Upper lobe of left lung (tissue), 6 donors: ENCODE results near the gene COL11A2. TPM values are rescaled to one million over a fixed set of nuclear protein-coding genes. Genes with fewer than 3 reads are reported as not detected.

Source experiments
- ATAC-seq, 2 donors: fragments of 200-7000 bp; cut with Tn5 transposase; one replicate each; pipeline ENCODE4 v1.9.1; 2022; ENCODE audit warnings: mild to moderate bottlenecking in 2 of 2, moderate library complexity in 2 of 2; ENCODE audit not compliant: low FRiP score in 2 of 2
- DNase-seq, 2 donors: peaks; one replicate each; pipeline ENCODE4 v3.0.0-alpha.2; 2019 to 2020
- H3K27ac ChIP-seq, 4 donors: fragments of 200-600 bp; sonication (generic); one replicate each; pipeline ENCODE4 v1.5.1; 2016 to 2019
- H3K27me3 ChIP-seq, 4 donors: fragments of 200-600 bp; sonication (generic); one replicate each; pipeline ENCODE4 v1.5.1; 2017 to 2019
- H3K36me3 ChIP-seq, 4 donors: fragments of 200-600 bp; sonication (generic); one replicate each; pipeline ENCODE4 v1.5.1; 2016 to 2019
- H3K4me1 ChIP-seq, 4 donors: fragments of 200-600 bp; sonication (generic); one replicate each; pipeline ENCODE4 v1.5.1; 2018 to 2019
- H3K4me3 ChIP-seq, 4 donors: fragments of 200-600 bp; sonication (generic); one replicate each; pipeline ENCODE4 v1.5.1; 2017 to 2019; ENCODE audit warnings: mild to moderate bottlenecking in 2 of 4, moderate library complexity in 1 of 4
- H3K9me3 ChIP-seq, 4 donors: fragments of 200-600 bp; sonication (generic); one replicate each; pipeline ENCODE4 v1.5.1; 2018 to 2019
- EP300 ChIP-seq, 4 donors: sonication (generic); formaldehyde crosslinking; IDR thresholded peaks; one replicate each; pipeline ENCODE4 v1.5.1; 2017; ENCODE audit warnings: antibody characterized with exemption in 4 of 4, control low read depth in 2 of 4
- POLR2A ChIP-seq, 4 donors: fragments of 450-650 bp; IDR thresholded peaks; one replicate each; pipeline ENCODE4 v1.5.1; 2016 to 2017; ENCODE audit warnings: antibody characterized with exemption in 4 of 4, mild to moderate bottlenecking in 2 of 4
- POLR2AphosphoS5 ChIP-seq, 2 donors: sonication (generic); formaldehyde crosslinking; IDR thresholded peaks; one replicate each; pipeline ENCODE4 v1.5.1; 2017; ENCODE audit warnings: antibody characterized with exemption in 2 of 2
- WGBS, 2 donors: methylation state at CpG; one replicate each; pipeline ENCODE4 v1.1.5; 2017 to 2018; 5-methylcytosine and 5-hydroxymethylcytosine counted together
- total RNA-seq, 6 donors: library from RNA; depleted of rRNA in 4 of 6; stranded (reverse); fragments of >200 nt in 4 of 6; gene quantifications; one replicate each; pipeline versions ENCODE4 v1.1.0 to v1.2.1, GENCODE V29; 2016 to 2021
- TF ChIP-seq, protein P1 (sequence below), 6 experiments: fragments of 450-650 bp in 4 of 6; fragments of 200-600 bp in 2 of 6; sonication (generic) in 2 of 6; IDR thresholded peaks; one replicate each; pipeline ENCODE4 v1.5.1; 2016 to 2019; ENCODE audit warnings: antibody characterized with exemption in 6 of 6
- donor health status: DM: no; HTN: no; CAD: no; lungs with moderate emphysema.
- donor health status: DM: no; HTN: yes; CAD: no; lungs with severe emphysema.

COL11A2 gene
- total RNA-seq, 6 donors from 2014 or later: 0.20 to 2.1 (median 0.74) TPM

- H3K4me3 ChIP-seq: peak overlapping the region in 3 of 4 donors; percentile 69 to 93 (median 85)
- H3K9me3 ChIP-seq: no peaks in the 10 kb centered on the region
- DNase-seq: no peak
- H3K36me3 ChIP-seq: peaks cover 25 to 60% (median 50%) of the 10 kb centered on the region in 4 donors
- H3K4me1 ChIP-seq: peaks cover 36 to 52% (median 41%) of the 10 kb centered on the region in 4 donors
- TF ChIP-seq POLR2A (IDR thresholded peaks at IDR 0.05) (no peak), EP300 (IDR thresholded peaks at IDR 0.05) (no peak), POLR2AphosphoS5 (IDR thresholded peaks at IDR 0.05) (no peak)
- TF ChIP-seq, protein P1, sequence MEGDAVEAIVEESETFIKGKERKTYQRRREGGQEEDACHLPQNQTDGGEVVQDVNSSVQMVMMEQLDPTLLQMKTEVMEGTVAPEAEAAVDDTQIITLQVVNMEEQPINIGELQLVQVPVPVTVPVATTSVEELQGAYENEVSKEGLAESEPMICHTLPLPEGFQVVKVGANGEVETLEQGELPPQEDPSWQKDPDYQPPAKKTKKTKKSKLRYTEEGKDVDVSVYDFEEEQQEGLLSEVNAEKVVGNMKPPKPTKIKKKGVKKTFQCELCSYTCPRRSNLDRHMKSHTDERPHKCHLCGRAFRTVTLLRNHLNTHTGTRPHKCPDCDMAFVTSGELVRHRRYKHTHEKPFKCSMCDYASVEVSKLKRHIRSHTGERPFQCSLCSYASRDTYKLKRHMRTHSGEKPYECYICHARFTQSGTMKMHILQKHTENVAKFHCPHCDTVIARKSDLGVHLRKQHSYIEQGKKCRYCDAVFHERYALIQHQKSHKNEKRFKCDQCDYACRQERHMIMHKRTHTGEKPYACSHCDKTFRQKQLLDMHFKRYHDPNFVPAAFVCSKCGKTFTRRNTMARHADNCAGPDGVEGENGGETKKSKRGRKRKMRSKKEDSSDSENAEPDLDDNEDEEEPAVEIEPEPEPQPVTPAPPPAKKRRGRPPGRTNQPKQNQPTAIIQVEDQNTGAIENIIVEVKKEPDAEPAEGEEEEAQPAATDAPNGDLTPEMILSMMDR (IDR thresholded peaks at IDR 0.05): no peak
- H3K27ac ChIP-seq: peak overlapping the region; percentile 15 to 99 (median 97)
- H3K27me3 ChIP-seq: no peaks in the 10 kb centered on the region
- 34 to 55% methylated on average over 2 to 3 of the region's 3 CpGs for WGBS, 2 donors
- no peak for ATAC-seq
These were observed 6.7 kb upstream of the COL11A2 start for GRCh38 chr6:33198853-33199436.

GRCh38 chr6:33198159-33198852, 6.0 kb upstream of the COL11A2 start:
- DNase-seq (no peak), ATAC-seq (no peak)
- Histone ChIP-seq H3K4me3 (no peak overlapping the region), H3K36me3 (peaks cover 20 to 56% (median 45%) of the 10 kb centered on the region in 4 donors), H3K4me1 (peaks cover 39 to 51% (median 41%) of the 10 kb centered on the region in 4 donors), H3K27ac (no peak overlapping the region), H3K9me3 (no peaks in the 10 kb centered on the region), H3K27me3 (no peaks in the 10 kb centered on the region)
- no peak for TF ChIP-seq POLR2A (IDR thresholded peaks at IDR 0.05)
- TF ChIP-seq, protein P1 (IDR thresholded peaks at IDR 0.05): no peak
- no peak for TF ChIP-seq EP300 (IDR thresholded peaks at IDR 0.05)
- TF ChIP-seq POLR2AphosphoS5 (IDR thresholded peaks at IDR 0.05): no peak
- WGBS, 2 donors: 82 to 90% methylated on average over 5 to 6 of the region's 6 CpGs

DNA sequence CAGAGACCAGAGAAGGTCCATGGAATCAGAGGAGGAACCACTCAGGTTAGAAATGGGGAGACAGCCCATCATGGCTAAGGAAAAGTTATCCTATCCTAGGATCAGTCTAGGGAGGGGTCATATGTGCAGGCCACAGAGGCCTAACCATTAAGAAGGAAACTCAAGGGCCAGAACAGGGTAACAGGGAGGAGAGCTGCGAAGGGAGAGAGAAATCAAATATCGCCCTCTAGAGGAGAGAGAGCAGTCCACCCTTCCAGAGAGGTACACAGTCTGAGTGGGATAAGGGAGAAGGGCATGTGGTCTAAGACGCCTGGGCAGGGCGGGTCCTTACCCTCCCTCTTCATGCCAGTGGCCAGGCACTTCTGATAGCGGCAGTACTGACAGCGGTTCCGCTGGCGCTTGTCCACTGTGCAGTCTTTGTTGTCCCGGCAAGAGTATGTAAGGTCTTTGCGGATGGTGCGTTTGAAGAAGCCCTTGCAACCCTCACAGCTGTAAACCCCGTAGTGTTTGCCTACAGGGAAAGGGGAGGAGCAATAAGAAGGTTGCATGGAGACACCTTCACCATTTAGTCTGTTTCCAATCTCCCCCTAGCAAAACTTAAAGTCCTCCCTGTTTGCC, 5.3 kb upstream of the COL11A2 start:
- no peak for TF ChIP-seq POLR2A (IDR thresholded peaks at IDR 0.05)
- no peak for TF ChIP-seq EP300 (IDR thresholded peaks at IDR 0.05)
- TF ChIP-seq, protein P1 (IDR thresholded peaks at IDR 0.05): peak; percentile 50 to 72 (median 64)
- peak in 1 of 2 donors; percentile 12 for TF ChIP-seq POLR2AphosphoS5 (IDR thresholded peaks at IDR 0.05)
- DNase-seq (peak in 1 of 2 donors; percentile 79), ATAC-seq (peak; percentile 49 to 80)
- Histone ChIP-seq H3K4me1 (peaks cover 45 to 53% (median 46%) of the 10 kb centered on the region in 4 donors), H3K9me3 (no peaks in the 10 kb centered on the region), H3K27ac (no peak overlapping the region), H3K36me3 (peaks cover 16 to 48% (median 38%) of the 10 kb centered on the region in 4 donors), H3K27me3 (peaks cover 0 to 2% (median 1%) of the 10 kb centered on the region in 4 donors), H3K4me3 (no peak overlapping the region)
- 43 to 52% methylated on average over 12 of the region's 12 CpGs for WGBS, 2 donors

- no peak overlapping the region for H3K4me3 ChIP-seq
- H3K36me3 ChIP-seq: peaks cover 16 to 40% (median 32%) of the 10 kb centered on the region in 4 donors
- DNase-seq (no peak), ATAC-seq (no peak)
- 84 to 85% methylated on average over 15 of the region's 15 CpGs for WGBS, 2 donors
- H3K4me1 ChIP-seq: peaks cover 38 to 45% (median 39%) of the 10 kb centered on the region in 4 donors
- no peak overlapping the region for H3K27ac ChIP-seq
- TF ChIP-seq, protein P1 (IDR thresholded peaks at IDR 0.05): no peak
- TF ChIP-seq POLR2AphosphoS5 (IDR thresholded peaks at IDR 0.05): no peak
- H3K27me3 ChIP-seq: peaks cover 0 to 14% (median 9%) of the 10 kb centered on the region in 4 donors
- no peaks in the 10 kb centered on the region for H3K9me3 ChIP-seq
These were observed 3.3 kb upstream of the COL11A2 start for GRCh38 chr6:33195304-33196165.
